ENCODE results near the gene CRTAP. TPM values are rescaled to one million over a fixed set of nuclear protein-coding genes. Genes with fewer than 3 reads are reported as not detected.
A peak's percentile ranks its signal among the peaks of the same experiment; 100 is the strongest.

CRTAP gene
- total RNA-seq, 4 donors from 2014 or later: 75.2 to 107 (median 83.1) TPM

DNA sequence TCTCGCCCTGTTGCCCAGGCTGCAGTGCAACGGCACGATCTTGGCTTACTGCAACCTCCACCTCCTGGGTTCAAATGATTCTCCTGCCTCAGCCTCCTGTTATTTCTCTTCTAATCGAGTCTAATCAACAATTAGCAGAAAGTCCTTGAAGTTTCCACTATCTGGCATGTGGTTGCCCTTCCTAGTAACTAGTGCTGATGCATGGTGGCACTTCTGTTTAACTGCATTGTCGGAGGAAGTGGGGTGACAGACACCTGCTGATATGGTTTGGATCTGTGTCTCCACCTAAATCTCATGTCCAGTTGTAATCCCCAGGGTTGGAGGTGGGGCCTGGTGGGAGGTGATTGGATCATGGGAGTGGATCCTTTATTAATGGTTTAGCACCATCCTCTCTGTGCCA is 9.2 kb downstream of the CRTAP start:
- H3K4me1 ChIP-seq: no peaks in the 10 kb centered on the region
- no peaks in the 10 kb centered on the region for H3K27me3 ChIP-seq
- intact Hi-C loops (cut with DNase I; ENCODE audit: low total_unique reads) (no loop called here), in situ Hi-C loops (cut with MboI; ENCODE audit: low sequenced_read_pairs in 4 of 4) (no loop called here)
- H3K27ac ChIP-seq: peak overlapping the region in 1 of 4 donors; percentile 7
- H3K4me3 ChIP-seq: no peak overlapping the region
- TF ChIP-seq, protein P1, sequence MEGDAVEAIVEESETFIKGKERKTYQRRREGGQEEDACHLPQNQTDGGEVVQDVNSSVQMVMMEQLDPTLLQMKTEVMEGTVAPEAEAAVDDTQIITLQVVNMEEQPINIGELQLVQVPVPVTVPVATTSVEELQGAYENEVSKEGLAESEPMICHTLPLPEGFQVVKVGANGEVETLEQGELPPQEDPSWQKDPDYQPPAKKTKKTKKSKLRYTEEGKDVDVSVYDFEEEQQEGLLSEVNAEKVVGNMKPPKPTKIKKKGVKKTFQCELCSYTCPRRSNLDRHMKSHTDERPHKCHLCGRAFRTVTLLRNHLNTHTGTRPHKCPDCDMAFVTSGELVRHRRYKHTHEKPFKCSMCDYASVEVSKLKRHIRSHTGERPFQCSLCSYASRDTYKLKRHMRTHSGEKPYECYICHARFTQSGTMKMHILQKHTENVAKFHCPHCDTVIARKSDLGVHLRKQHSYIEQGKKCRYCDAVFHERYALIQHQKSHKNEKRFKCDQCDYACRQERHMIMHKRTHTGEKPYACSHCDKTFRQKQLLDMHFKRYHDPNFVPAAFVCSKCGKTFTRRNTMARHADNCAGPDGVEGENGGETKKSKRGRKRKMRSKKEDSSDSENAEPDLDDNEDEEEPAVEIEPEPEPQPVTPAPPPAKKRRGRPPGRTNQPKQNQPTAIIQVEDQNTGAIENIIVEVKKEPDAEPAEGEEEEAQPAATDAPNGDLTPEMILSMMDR (IDR thresholded peaks at IDR 0.05 in 4 of 5, conservative IDR thresholded peaks at IDR 0.05 in 1 of 5): no peak
- no peak for TF ChIP-seq POLR2A (IDR thresholded peaks at IDR 0.05)
- H3K36me3 ChIP-seq: peaks cover 3 to 22% of the 10 kb centered on the region in 2 donors
- DNase-seq (no peak), ATAC-seq (no peak)
- no peaks in the 10 kb centered on the region for H3K9me3 ChIP-seq

DNA sequence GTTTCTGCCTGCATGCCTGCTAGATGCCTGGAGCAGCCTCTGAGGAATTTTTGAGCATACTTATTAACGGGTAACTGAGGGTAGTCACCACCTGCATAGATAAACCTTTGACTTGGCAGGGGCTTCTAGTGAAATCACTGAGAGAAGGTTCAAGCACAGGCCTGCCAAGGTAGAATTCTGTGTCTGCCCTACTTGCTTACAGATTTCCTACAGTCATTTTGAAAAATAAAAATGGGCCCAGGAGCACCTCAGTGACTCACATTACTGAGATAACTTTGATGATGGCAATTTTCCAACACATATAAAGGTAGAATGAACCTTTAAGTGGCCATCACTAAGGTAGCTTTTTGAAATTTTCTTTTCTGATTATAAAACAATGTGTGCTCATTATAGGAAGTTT is 10.8 kb downstream of the CRTAP start:
- no peaks in the 10 kb centered on the region for H3K4me1 ChIP-seq
- intact Hi-C loops (cut with DNase I; ENCODE audit: low total_unique reads) (no loop called here), in situ Hi-C loops (cut with MboI; ENCODE audit: low sequenced_read_pairs in 4 of 4) (loop anchor here in 1 of 4 donors (25.0 kb wide), 1 partner anchor 263 kb away; no protein-coding TSS in a partner anchor)
- H3K4me3 ChIP-seq: no peak overlapping the region
- H3K9me3 ChIP-seq: no peaks in the 10 kb centered on the region
- H3K36me3 ChIP-seq: peaks cover 3 to 22% of the 10 kb centered on the region in 2 donors
- no peak for TF ChIP-seq POLR2A (IDR thresholded peaks at IDR 0.05)
- TF ChIP-seq, protein P1 (IDR thresholded peaks at IDR 0.05 in 4 of 5, conservative IDR thresholded peaks at IDR 0.05 in 1 of 5): no peak
- ATAC-seq: no peak
- DNase-seq: no peak
- no peaks in the 10 kb centered on the region for H3K27me3 ChIP-seq
- no peak overlapping the region for H3K27ac ChIP-seq

DNA sequence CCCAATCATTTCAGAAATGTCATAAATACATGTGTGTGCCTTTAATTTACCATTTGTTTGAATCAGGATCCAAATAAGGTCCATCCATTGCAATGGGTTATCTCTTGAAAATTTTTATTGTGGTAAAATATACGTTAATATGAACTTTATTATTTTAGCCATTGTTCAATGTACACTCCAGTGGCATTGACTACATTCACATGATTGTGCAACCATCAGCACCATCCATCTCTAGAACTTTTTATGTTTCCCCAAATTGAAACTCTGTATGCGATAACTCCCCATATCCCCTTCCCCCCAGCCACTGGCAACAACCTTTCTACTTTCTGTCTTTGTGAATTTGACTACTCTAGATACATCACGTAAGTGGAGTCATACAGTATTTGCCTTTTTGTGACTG is 12.0 kb downstream of the CRTAP start:
- intact Hi-C loops (cut with DNase I; ENCODE audit: low total_unique reads) (no loop called here), in situ Hi-C loops (cut with MboI; ENCODE audit: low sequenced_read_pairs in 4 of 4) (loop anchor here in 1 of 4 donors (25.0 kb wide), 1 partner anchor 261 kb away; no protein-coding TSS in a partner anchor)
- no peaks in the 10 kb centered on the region for H3K4me1 ChIP-seq
- TF ChIP-seq, protein P1 (IDR thresholded peaks at IDR 0.05 in 4 of 5, conservative IDR thresholded peaks at IDR 0.05 in 1 of 5): no peak
- no peak for TF ChIP-seq POLR2A (IDR thresholded peaks at IDR 0.05)
- peaks cover 3 to 26% of the 10 kb centered on the region in 2 donors for H3K36me3 ChIP-seq
- ATAC-seq (no peak), DNase-seq (no peak)
- no peak overlapping the region for H3K27ac ChIP-seq
- no peaks in the 10 kb centered on the region for H3K27me3 ChIP-seq
- H3K9me3 ChIP-seq: no peaks in the 10 kb centered on the region
- no peak overlapping the region for H3K4me3 ChIP-seq

DNA sequence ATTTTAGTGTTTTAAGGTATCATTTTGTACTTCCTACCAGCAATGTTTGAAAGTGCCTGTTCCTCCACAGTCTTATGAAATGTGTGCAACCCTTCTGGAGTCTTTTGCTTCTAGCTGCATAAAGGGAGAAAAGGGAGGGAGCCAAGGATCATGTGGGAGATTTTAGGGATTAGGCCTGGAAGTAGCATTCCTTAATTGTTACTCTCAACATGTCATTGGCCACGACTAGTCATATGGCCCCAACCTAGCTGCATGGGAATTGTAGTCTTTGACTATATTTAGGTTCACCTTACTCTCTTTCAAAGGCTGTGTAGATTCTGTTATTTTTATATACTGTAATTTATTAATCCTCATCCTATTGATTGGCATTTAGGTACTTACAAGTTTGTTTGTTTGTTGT is 14.9 kb downstream of the CRTAP start:
- intact Hi-C loops (cut with DNase I; ENCODE audit: low total_unique reads) (no loop called here), in situ Hi-C loops (cut with MboI; ENCODE audit: low sequenced_read_pairs in 4 of 4) (loop anchor here in 1 of 4 donors (25.0 kb wide), 1 partner anchor 259 kb away; no protein-coding TSS in a partner anchor)
- no peak for TF ChIP-seq POLR2A (IDR thresholded peaks at IDR 0.05)
- TF ChIP-seq, protein P1 (IDR thresholded peaks at IDR 0.05 in 4 of 5, conservative IDR thresholded peaks at IDR 0.05 in 1 of 5): no peak
- no peak for DNase-seq
- Histone ChIP-seq H3K4me1 (no peaks in the 10 kb centered on the region), H3K27me3 (no peaks in the 10 kb centered on the region), H3K4me3 (no peak overlapping the region), H3K9me3 (no peaks in the 10 kb centered on the region), H3K27ac (no peak overlapping the region), H3K36me3 (peaks cover 3 to 46% of the 10 kb centered on the region in 2 donors)
- ATAC-seq: no peak

DNA sequence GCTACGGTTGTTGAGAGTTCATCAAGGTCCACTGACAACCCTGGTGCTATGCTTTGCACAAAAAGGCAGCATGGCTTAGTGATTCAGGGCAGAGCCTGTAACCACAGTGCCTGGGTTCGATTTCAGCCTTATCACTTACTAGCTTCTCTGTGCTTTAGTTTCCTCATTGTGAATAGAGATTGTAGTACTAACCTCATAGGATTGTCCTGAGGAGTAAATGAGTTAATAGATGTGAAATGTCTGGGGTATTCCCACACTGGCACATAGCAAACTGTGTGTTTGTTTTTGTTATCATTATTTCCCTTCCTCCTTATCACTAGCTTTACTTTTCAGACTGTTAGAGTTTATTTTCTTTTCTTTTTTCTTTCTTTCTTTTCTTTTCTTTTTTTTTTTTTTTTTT is 16.3 kb downstream of the CRTAP start:
- Histone ChIP-seq H3K27ac (no peak overlapping the region), H3K27me3 (no peaks in the 10 kb centered on the region), H3K9me3 (no peaks in the 10 kb centered on the region), H3K36me3 (peaks cover 3 to 54% of the 10 kb centered on the region in 2 donors), H3K4me1 (no peaks in the 10 kb centered on the region), H3K4me3 (no peak overlapping the region)
- TF ChIP-seq, protein P1 (IDR thresholded peaks at IDR 0.05 in 4 of 5, conservative IDR thresholded peaks at IDR 0.05 in 1 of 5): no peak
- no peak for TF ChIP-seq POLR2A (IDR thresholded peaks at IDR 0.05)
- ATAC-seq: no peak
- no peak for DNase-seq
- intact Hi-C loops (cut with DNase I; ENCODE audit: low total_unique reads) (no loop called here), in situ Hi-C loops (cut with MboI; ENCODE audit: low sequenced_read_pairs in 4 of 4) (loop anchor here (5.0 to 25.0 kb wide), 3 partner anchors 242 to 257 kb away; no protein-coding TSS in a partner anchor)
